Measurements from ENCODE around the gene GABRB3.

The GABRB3 gene

GRCh38 chr15:26525096-26525495 is 247.8 kb downstream of the GABRB3 start:
- FAIRE-seq = no peak

DNA sequence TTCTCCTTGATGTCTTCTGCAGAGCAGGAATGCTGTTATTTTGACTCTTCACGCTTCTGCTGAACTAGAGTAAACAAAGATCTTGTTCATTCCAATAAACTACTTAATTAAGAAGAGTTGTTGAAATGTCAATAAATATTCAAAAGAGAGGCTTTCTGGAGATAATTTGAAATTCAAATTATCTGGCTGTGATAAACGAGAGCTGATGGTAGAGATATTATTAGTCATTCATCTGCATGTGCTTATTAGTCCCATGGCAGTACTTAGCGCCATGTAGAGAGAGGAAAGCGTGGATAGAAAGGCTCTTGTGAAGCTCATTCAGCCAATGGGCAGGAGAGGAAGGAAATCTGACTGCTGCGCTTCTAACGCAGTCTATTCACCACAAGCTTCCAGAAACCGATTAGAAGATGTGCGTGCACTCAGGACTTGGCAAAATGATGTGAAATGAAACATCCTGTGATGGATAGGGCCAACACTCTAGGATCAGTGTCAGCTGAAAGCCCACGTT is 251.1 kb downstream of the GABRB3 start:
- FAIRE-seq = no peak

DNA sequence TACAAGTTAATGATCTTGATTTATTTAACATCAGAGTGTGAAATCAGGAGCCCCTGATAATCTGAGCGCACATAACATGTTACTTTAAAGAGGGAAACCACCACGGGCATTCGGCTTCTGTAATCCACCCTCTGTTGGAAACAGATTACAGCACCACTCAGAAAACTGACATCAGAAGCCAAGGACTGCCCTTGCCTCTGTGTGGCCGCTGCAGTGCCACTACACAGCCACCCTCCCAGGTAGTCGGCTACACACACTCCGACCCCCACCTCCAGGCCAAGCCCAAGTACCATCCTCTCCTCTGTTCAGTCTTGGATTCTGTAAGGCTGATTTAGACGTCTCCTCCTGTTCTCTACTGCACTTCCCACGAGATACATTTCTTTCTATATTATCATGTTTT is 251.7 kb downstream of the GABRB3 start:
- FAIRE-seq = no peak

- FAIRE-seq = no peak
Observed at GRCh38 chr15:26518885-26519284, 254.0 kb downstream of the GABRB3 start.

GRCh38 chr15:26516102-26516980 is 256.5 kb downstream of the GABRB3 start:
- no peak for FAIRE-seq

- no peak for FAIRE-seq
Observed at GRCh38 chr15:26504009-26504408, 268.9 kb downstream of the GABRB3 start.

All from A204.1 (cell line).